HG03354 (cell line): ENCODE data around the gene GNAT1.

ENCODE experiments used
- ATAC-seq: cut with Tn5 transposase; IDR thresholded peaks from one replicate; pipeline ENCODE4 v1.9.1; 2021; ENCODE audit warnings: mild to moderate bottlenecking; ENCODE audit not compliant: unreplicated experiment, poor library complexity, severe bottlenecking

The GNAT1 gene

GRCh38 chr3:50162034-50162883 lies 29.2 kb upstream of the GNAT1 start:
- no peak for ATAC-seq

GRCh38 chr3:50163572-50164455 lies 27.6 kb upstream of the GNAT1 start:
- ATAC-seq, result no peak

GRCh38 chr3:50164481-50164880 lies 26.9 kb upstream of the GNAT1 start:
- no peak for ATAC-seq

DNA sequence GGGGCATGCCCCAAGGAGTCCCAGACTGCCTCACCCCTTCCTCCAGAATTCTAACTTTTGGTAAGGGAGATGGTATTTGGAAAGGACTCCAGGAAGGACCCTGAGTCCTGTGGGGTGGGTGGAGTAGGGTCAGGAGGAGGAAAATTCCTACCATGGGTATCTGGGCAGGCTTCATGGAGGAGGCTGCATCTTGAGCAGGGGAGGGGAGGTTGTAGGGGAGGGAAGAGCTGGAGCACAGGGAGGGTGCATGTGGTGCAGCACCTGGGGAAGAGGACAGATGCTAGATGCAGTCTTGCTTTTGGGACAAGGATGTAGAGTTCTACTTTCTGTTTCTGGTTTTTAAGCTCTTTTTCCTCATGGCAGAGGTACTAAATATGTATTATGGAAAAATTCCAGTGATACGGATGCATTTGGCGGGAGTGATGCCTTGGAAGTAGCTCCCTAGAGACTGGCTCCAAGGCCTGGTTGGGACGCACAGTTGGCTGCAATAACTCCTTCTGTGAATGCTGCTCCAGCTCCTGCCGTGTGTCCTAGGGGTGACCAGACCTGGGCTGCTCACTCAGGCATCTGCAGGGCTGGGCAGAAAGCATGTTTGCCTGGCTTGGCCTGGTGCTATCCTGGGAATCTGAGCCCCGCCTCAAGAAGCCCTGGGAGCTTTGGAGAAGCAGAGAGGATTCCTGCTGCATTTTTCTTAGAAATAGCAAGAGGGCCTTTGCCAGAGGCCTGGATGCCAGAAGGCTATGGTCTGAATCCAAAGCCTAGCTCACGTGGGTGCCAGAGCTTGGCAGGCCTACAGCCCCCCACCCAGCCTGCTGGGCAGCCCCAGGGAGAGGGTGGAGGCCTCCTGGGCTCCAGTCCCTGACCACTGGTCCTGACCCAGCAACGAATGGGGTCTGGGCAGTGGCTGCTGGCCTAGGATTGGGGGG lies 26.2 kb upstream of the GNAT1 start:
- ATAC-seq, result no peak

DNA sequence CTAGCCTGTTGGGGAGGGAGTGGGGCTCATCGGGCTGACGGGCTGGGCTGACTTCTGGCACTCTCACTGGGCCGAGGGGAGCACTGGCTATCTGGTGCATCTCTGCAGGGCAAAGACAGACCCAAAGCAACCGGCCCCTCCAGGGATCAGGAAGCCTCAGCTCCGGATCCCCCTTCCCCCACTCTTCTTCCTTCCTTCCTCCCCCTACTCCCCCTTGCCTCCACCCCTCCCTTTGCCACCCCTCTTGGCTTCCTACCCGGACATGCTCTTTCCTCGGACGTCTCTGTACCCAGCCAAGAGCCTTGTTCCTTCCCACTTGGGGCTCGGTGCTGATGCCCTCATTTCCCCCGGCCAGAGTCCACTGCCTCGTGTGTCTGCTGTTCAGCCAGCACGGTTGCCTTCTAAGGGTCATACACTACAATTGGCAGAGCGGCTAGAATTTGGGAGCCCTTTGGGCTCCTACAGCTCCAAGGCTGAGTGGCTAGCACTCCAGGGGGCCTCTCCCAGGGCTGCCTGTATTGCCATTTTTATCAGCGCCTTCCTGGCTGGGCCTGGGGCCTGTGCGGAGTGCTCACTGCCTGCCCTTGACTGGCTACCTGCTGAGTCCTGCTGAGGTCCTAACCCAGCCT lies 25.4 kb upstream of the GNAT1 start:
- no peak for ATAC-seq

GRCh38 chr3:50166620-50167019 lies 24.8 kb upstream of the GNAT1 start:
- no peak for ATAC-seq

DNA sequence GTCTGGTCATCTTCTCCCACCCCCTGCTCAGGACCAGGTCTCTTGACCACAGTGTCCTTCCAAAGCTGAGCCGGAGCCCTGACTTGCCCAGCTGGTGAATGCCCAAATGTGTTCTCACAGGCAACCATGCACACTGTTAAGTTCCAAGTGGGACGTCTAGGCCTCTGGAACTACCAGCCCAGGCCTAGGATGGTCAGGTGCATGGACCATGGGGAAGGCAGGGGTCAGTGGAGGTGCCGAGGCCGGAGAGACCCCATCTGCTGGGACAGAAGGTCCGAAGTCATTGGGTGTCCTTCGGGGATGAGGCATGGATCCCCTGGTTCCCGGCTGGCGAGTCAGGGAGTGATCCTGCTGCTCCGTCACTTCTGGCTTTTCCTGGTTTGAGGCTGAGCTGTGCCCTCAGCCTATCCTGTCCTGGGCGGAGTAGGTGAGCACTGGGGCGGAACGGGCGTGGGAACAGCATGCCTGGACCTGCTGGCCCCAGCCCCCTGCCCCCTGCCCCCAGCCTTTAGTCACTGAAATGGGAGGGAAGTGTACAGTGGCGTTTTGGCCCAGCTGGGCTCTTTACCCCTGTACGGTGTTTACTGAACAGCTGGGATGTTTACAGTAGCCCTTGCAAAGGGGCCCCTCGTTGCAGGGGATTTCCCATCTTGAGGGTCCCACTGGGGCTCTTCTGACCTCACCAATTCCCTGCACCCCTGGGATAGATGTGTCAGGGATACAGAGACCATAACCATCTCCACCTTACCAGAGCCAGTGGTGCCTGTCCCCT lies 24.2 kb upstream of the GNAT1 start:
- no peak for ATAC-seq

- no peak for ATAC-seq
Measured at GRCh38 chr3:50167841-50168209, 23.6 kb upstream of the GNAT1 start.

- ATAC-seq, result no peak
Measured at GRCh38 chr3:50168388-50168787, 23.0 kb upstream of the GNAT1 start.

GRCh38 chr3:50168791-50169190 lies 22.6 kb upstream of the GNAT1 start:
- ATAC-seq, result no peak

DNA sequence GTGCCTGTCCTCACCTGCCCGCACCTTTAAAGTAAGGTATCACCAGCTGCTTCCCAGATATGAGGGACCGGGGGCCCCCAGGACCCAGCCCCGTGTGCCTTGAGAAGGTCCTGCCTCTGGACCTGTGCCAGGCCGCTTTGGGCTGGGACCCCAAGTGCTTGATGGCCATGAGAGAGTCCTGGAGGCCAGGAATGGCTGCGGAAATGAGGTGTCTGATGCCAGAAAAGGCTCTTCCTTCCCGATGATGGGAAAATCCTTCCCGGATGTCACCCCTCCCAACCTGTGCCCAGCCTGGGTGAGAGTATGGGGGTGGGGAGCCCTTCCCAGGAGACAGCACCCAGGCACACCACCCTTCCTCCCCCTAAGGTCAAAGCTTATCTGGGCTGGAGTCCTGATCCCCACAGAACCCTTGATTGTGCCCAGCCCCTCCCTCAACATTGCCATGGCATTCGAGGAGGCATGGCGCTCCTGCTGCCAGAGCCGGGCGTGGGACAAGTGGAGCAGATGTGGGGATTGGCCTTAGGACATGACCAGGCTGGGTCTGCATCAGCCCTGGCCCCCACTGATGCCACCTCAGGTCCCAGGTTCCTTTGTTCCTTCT lies 22.1 kb upstream of the GNAT1 start:
- no peak for ATAC-seq

DNA sequence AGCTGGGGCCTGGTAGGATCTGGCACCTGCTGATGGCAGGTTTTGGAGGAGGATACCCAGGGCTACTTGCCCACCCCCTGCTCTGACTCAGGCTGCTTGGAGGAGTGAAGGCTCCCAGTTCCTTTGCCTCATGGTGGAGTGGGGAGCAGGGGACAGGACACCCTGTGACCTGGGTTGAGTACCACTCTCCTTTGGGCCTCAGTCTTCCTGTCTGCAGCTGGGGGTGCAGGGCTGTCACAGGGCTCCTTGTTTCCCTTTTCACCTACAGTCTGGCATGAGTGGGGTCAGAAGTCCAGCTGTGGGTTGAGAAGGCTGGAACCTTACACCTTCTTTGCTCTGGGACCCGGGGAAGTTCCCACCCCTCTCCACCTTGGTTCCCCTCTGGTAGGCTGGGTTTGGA lies 21.6 kb upstream of the GNAT1 start:
- ATAC-seq, result no peak

DNA sequence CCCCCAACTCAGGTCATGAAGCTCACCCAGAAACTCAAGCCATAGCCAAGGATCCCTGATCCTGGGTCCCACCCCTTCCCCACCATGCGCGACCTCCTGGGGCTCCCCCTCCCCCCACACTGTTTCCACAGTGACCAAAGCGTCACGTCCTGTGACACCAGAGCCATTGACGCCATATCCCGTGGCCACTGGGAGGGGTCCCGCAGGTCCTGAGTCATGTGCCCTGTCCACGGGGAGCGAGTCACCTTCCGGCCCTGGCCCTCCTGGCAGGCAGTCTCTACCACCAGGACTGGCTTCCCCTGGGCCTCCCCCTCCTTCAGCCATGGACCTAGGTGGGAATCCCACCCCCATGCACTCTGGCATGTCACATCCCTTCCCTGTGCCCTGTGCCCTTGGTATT lies 20.7 kb upstream of the GNAT1 start:
- no peak for ATAC-seq

DNA sequence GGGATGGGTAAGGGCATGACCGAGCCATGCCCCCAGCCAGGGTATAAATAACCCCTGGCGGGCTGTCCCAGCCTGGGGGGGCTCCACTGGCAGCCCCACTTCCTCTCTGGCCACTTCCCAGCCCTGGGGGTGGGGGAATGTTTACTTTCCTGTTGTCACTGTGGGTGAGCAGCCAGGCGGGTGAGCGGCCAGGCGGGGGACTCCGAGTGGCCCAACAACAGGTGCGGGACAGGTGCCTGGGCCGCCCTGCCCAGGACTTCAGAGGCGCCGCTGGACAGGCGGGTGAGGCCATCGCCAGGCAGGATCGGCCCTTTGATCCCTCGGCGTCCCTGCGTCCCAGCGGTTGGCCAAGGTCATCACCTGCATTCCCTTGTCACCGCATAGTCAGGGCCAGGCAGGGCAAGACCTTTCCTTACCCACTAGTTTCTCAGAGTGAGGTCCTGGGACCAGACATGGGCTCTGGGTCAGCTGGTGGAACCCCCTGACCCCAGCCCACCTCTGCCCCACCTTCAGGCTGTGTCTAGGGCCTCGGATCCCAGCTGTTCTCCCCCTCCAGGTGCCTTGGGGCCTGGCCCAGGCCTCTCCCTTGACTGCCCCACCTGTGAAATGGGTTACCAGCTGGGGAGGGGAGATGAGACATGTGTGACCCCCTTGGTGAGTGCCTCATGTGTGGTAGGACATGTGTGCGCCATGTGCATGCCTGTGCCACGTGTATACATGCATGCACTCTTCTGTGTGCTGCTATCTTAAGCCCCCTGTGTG lies 19.7 kb upstream of the GNAT1 start:
- ATAC-seq, result no peak

DNA sequence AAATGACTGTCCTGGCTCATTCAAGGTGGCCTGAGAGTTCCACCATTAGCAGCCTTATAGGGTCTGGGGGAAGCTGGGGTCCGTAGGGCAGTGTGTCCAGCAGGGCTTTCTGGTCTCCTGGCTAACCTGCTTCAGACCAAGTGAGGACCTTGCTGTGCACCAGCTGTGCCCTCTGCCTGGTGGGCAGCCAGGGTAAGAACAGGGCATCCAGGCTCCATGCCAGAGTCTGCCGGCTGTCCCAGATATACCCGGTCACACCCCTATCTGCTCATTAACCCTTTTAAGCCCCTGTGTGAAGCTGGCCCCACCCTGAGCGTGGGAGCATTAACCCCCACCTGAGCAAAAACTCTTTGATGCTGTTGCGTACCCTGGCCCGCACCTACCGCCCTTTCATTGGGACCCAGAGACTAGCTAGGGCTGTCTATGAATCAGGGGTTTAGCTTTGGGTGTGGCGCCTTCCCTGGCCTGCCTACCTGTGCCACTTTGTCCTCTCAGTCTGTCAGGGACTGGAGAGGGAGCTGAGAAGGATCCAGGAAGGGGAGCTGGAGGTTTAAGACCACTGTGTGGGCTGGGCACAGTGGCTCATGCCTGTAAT lies 18.7 kb upstream of the GNAT1 start:
- no peak for ATAC-seq

GRCh38 chr3:50173685-50174516 lies 17.5 kb upstream of the GNAT1 start:
- no peak for ATAC-seq

GRCh38 chr3:50174517-50174895 lies 16.9 kb upstream of the GNAT1 start:
- ATAC-seq, result no peak
